GM21390 (cell line): ENCODE measurements around the gene NOP14.
A peak's percentile ranks its signal among the peaks of the same experiment; 100 is the strongest.
"Not testable (repeated sequence)": the region's sequence is repeated elsewhere in the genome, so short reads cannot be mapped to it uniquely, and the experiment has no call there.

Source experiments
- ATAC-seq: cut with Tn5 transposase; IDR thresholded peaks from one replicate; pipeline ENCODE4 v1.9.1; 2021; ENCODE audit not compliant: unreplicated experiment

Gene NOP14

GRCh38 chr4:2943364-2944090 is 19.7 kb downstream of the NOP14 start:
- no peak for ATAC-seq

GRCh38 chr4:2942532-2943363 is 20.5 kb downstream of the NOP14 start:
- no peak for ATAC-seq

GRCh38 chr4:2942037-2942531 is 21.1 kb downstream of the NOP14 start:
- ATAC-seq = no peak

DNA sequence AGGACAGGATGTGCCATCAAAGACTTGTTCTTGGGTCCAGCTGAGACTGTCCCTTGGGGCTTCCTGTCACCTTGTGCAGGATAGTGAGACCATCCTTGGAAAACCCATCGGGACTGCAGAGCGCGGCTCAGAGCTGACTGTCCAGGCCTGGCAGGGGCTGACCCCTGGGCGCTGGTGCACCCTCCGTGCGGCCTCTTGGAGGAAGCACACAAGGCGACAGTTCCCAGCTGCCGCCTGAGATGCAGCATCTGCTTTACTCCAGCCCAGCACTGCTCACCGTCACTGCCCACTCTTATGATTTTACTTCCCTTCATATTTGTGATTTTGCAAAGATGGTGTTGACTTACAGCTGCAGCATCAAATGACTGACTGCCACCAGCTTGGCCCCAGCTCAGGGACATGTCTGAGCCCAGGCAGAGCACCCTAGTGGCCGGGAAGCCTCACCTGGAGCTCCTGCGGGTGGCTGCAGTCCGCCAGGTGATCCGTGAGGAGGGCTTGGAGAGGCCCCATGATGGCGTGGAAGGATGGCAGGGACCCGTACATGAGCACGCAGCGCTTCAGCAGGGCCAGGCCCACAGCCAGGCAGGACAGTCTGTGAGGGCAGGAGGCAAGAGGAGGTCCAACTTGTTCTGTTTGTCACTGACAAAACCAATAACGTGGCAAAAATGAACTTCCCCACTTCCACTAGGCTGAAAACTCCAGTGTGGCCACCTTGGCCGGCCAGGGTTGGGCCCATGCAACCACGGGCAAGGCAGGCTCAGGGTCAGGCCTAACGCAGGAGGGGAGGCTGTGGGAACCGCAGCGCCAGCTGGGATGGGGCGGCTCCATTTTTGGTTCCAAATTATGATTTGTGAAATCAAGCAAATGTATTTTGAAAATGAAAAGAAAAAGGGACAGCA is 21.8 kb downstream of the NOP14 start:
- ATAC-seq = no peak

GRCh38 chr4:2940267-2941137 is 22.7 kb downstream of the NOP14 start:
- no peak for ATAC-seq

- ATAC-seq = no peak
Measured at GRCh38 chr4:2939383-2940243, 23.6 kb downstream of the NOP14 start.

GRCh38 chr4:2938906-2939305 is 24.3 kb downstream of the NOP14 start:
- no peak for ATAC-seq

GRCh38 chr4:2938411-2938810 is 24.8 kb downstream of the NOP14 start:
- ATAC-seq = not testable (repeated sequence)

DNA sequence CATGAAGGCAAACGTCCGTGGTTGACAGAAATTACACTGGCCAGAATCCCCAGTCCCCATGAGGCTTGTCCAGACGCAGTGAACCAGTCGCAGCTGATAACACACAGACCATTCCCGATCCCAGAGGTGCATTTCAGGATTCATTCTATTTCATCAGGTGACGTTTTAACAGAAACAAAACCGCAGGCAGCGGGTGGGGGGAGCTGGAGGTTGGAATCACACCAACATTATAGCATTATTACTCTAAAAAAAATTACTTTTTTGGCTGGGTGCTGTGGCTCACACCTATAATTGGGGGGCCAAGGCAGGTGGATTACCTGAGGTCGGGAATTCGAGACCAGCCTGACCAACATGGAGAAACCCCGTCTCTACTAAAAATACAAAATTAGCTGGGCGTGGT is 25.2 kb downstream of the NOP14 start:
- no peak for ATAC-seq

GRCh38 chr4:2937146-2937857 is 25.9 kb downstream of the NOP14 start:
- no peak for ATAC-seq

DNA sequence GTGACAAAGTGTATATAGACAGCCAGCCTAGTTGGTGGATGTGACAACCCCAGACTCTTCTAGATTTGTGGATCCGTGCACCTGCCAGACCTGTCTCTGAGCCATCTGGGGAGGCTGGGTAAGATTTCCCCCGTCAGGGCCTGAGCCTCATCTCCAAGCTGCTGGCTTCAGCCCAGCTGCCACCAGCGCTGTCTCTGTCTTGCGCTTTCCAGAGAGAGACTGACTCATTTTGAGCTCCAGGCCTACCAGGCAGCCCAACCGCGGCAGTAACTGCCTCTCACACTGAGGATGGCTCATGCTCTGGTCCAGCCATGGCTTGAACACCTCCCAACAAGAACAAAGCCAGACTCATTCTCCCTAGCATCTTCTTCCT is 26.4 kb downstream of the NOP14 start:
- ATAC-seq = peak; percentile 32

GRCh38 chr4:2935762-2936743 is 27.2 kb downstream of the NOP14 start:
- no peak for ATAC-seq

DNA sequence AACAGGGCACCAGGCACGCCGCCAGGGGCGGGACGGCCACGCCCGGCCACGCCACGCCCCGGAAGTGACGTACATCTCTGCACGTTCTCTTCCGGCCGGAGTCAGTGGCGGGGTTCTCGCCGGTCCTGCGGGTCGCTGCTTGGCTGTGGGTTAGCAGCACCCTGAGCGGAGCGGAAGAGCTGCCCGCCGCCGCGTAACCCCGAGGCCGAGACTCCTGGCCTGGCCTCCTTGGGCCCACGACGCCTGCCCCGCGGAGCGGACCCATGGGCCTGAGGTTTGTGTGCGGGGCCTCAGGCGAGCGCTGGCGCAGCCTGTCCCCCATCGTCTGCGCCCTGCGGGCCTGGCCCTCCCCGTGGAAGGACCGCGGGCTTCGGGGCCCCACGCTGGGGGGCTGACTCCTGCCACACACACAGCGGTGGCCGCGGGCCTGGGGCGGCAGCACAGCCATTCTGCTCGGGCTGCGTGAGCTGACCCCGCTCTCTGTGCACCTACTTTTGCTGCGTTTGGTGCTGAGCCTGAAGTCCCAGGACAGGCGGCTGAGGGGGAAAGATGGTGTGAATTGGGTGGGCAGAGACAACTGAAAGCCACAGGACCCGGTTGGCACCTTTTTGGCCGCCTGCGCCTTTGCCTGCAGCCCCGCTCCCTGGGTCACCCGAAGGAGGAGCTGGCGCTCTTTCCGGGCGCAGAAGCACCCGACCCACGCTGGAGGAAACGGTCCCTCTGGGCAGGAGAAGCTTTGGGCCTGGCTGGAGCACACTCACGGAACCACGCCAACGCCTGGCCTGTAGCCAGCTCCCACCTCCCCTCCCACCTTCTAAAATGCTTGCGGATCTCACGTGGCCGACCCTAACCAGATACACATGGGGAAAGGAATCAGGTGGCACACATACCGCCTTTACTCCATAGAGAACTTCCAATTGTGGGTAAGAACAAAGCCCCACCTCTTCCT is 28.1 kb downstream of the NOP14 start:
- no peak for ATAC-seq

DNA sequence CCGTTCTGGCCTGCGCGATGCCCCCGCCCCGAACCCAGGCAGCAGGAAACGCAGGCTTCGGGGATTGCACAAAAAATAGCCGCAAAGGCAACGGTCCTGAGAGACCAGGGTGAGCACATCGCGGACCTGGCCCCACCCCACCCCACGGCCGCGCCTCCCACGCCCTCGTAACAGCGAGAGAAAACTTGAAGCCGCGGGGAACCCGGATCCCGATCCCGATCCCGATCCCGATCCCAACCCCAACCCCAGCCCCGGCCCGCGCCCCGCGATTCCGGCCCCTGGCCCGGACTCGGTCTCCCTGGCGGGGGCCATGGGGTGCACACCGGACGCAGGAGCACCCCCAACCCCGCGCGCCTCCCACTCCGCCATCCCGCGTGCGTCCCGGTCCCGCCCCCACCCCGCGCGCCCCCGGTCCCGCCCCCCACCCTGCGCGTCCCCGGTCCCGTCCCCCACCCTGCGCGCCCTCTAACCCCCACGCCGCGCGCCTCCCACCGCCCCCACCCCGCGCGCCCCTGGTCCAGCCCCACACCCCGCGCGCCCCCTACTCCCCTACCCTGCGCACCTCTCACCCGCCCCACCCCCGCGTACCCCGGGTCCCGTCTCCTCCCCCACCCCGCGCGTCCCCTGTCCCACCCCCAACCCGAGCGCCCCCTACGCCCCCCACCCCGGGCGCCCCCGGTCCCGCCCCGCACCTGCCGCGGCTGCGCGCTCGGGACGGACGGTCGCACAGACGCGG is 29.0 kb downstream of the NOP14 start:
- no peak for ATAC-seq

GRCh38 chr4:2933566-2934076 is 29.6 kb downstream of the NOP14 start:
- ATAC-seq = no peak
